Measurements from ENCODE around the gene KLF11. TPM values are rescaled to one million over a fixed set of nuclear protein-coding genes. Genes with fewer than 3 reads are reported as not detected.
A peak's percentile ranks its signal among the peaks of the same experiment; 100 is the strongest.

KLF11 gene
- total RNA-seq, 1 experiment from 2014 or later = 10.9 TPM

- Histone ChIP-seq H2AFZ (no peak overlapping the region), H3K36me3 (ENCODE audit: low read depth) (no peaks in the 10 kb centered on the region), H3K4me1 (replicated peaks; ENCODE audit: insufficient read depth) (no peaks in the 10 kb centered on the region), H3K4me2 (no peak overlapping the region; the same call in 1 of the 2 replicates), H3K9me3 (ENCODE audit: insufficient read depth, low read depth) (no peaks in the 10 kb centered on the region), H3K79me2 (ENCODE audit: low read depth) (no peaks in the 10 kb centered on the region), H4K20me1 (ENCODE audit: insufficient read depth) (no peaks in the 10 kb centered on the region), H3K27ac (no peak overlapping the region), H3K4me3 (no peak overlapping the region), H3F3A (ENCODE audit: insufficient read depth, low read depth) (no peaks in the 10 kb centered on the region), H3K9me2 (ENCODE audit: insufficient read depth) (no peaks in the 10 kb centered on the region), H3K27me3 (ENCODE audit: insufficient read depth, low read depth) (no peaks in the 10 kb centered on the region)
- CTCF ChIA-PET = interaction anchor here (0.6 to 1.9 kb wide), 10 partner anchors 13 to 319 kb away, joined by 3 to 15 read pairs (median 4); no protein-coding TSS in a partner anchor
- POLR2A ChIA-PET (ENCODE audit: unreplicated experiment) = no interaction called here
- intact Hi-C loops (cut with micrococcal nuclease; ENCODE audit: unreplicated experiment) = no loop called here
- peak; percentile 61 to 63 for DNase-seq
- no peak for TF ChIP-seq EZH2 (IDR thresholded peaks at IDR 0.05; ENCODE audit: low read depth)
- peak; percentile 94 for TF ChIP-seq CTCF (conservative IDR thresholded peaks at IDR 0.05)
- no TSS peak for BruUV-seq (replicated peaks)
These were observed 54.2 kb downstream of the KLF11 start for GRCh38 chr2:10097352-10098148.

GRCh38 chr2:10101491-10101890 lies 58.1 kb downstream of the KLF11 start:
- BruUV-seq (replicated peaks) = no TSS peak
- CTCF ChIA-PET = interaction anchor here (0.6 kb wide), 1 partner anchor 137 kb away, joined by 3 read pairs; no protein-coding TSS in a partner anchor
- Histone ChIP-seq H3K79me2 (ENCODE audit: low read depth) (no peaks in the 10 kb centered on the region), H4K20me1 (ENCODE audit: insufficient read depth) (no peaks in the 10 kb centered on the region), H3K9me3 (ENCODE audit: insufficient read depth, low read depth) (no peaks in the 10 kb centered on the region), H3K27me3 (ENCODE audit: insufficient read depth, low read depth) (no peaks in the 10 kb centered on the region), H3K4me2 (no peak overlapping the region), H3K27ac (no peak overlapping the region), H2AFZ (no peak overlapping the region), H3K4me1 (replicated peaks; ENCODE audit: insufficient read depth) (no peaks in the 10 kb centered on the region), H3F3A (ENCODE audit: insufficient read depth, low read depth) (no peaks in the 10 kb centered on the region), H3K9me2 (ENCODE audit: insufficient read depth) (no peaks in the 10 kb centered on the region), H3K4me3 (no peak overlapping the region), H3K36me3 (ENCODE audit: low read depth) (no peaks in the 10 kb centered on the region)
- intact Hi-C loops (cut with micrococcal nuclease; ENCODE audit: unreplicated experiment) = no loop called here
- TF ChIP-seq CTCF (conservative IDR thresholded peaks at IDR 0.05) (no peak), EZH2 (IDR thresholded peaks at IDR 0.05; ENCODE audit: low read depth) (no peak)
- POLR2A ChIA-PET (ENCODE audit: unreplicated experiment) = interaction anchor here (0.7 kb wide), 1 partner anchor 500 kb away, joined by 5 read pairs; no protein-coding TSS in a partner anchor
- no peak for DNase-seq

- Histone ChIP-seq H3K9me3 (ENCODE audit: insufficient read depth, low read depth) (no peaks in the 10 kb centered on the region), H3K4me3 (no peak overlapping the region), H3K4me1 (replicated peaks; ENCODE audit: insufficient read depth) (no peaks in the 10 kb centered on the region), H4K20me1 (ENCODE audit: insufficient read depth) (no peaks in the 10 kb centered on the region), H2AFZ (no peak overlapping the region), H3K36me3 (ENCODE audit: low read depth) (no peaks in the 10 kb centered on the region), H3K9me2 (ENCODE audit: insufficient read depth) (no peaks in the 10 kb centered on the region), H3K27ac (no peak overlapping the region), H3F3A (ENCODE audit: insufficient read depth, low read depth) (no peaks in the 10 kb centered on the region), H3K27me3 (ENCODE audit: insufficient read depth, low read depth) (no peaks in the 10 kb centered on the region), H3K79me2 (ENCODE audit: low read depth) (no peaks in the 10 kb centered on the region), H3K4me2 (no peak overlapping the region)
- ChIA-PET CTCF (interaction anchor here (0.6 kb wide), 1 partner anchor 61 kb away, joined by 15 read pairs; no protein-coding TSS in a partner anchor), POLR2A (ENCODE audit: unreplicated experiment) (no interaction called here)
- intact Hi-C loops (cut with micrococcal nuclease; ENCODE audit: unreplicated experiment) = no loop called here
- TF ChIP-seq EZH2 (IDR thresholded peaks at IDR 0.05; ENCODE audit: low read depth) (no peak), CTCF (conservative IDR thresholded peaks at IDR 0.05) (no peak)
- no peak for DNase-seq
- no TSS peak for BruUV-seq (replicated peaks)
These were observed 59.8 kb downstream of the KLF11 start for GRCh38 chr2:10103179-10103578.

Other genes starting within 250 kb of the KLF11 start
- 23.8 and 24.8 TPM in 2 replicates for gene TAF1B, start 200.1 kb upstream of the KLF11 start, total RNA-seq (2021)
- gene GRHL1, start 91.9 kb upstream of the KLF11 start, total RNA-seq (2021) = 8.6 and 10.6 TPM in 2 replicates
- gene CYS1, start 36.9 kb downstream of the KLF11 start, total RNA-seq (2021) = 0.43 and 0.61 TPM in 2 replicates
- 90.4 and 105 TPM in 2 replicates for gene RRM2, start 79.2 kb downstream of the KLF11 start, total RNA-seq (2021)

Data from PC-9 (cell line).